Left lung (tissue), 10 donors: ENCODE results near the gene TCF19. TPM values are rescaled to one million over a fixed set of nuclear protein-coding genes. Genes with fewer than 3 reads are reported as not detected.
A peak's percentile ranks its signal among the peaks of the same experiment; 100 is the strongest.

Experiments used
- ATAC-seq: fragments of 200-7000 bp; cut with Tn5 transposase; one replicate; pipeline ENCODE4 v1.9.1; 2020; ENCODE audit warnings: moderate library complexity
- DNase-seq, 4 donors: peaks; one replicate each; pipeline ENCODE4 v3.0.0-alpha.2; 2013 to 2020
- H3K27ac ChIP-seq, 2 donors: fragments of 200-600 bp; sonication (generic) in 1 of 2; one replicate each; pipeline versions ENCODE4 v1.5.0 to v1.8.0; 2020 to 2021
- H3K27me3 ChIP-seq, 2 donors: fragments of 200-600 bp; sonication (generic) in 1 of 2; one replicate each; pipeline versions ENCODE4 v1.5.0 to v1.8.0; 2020 to 2021
- H3K36me3 ChIP-seq, 2 donors: fragments of 200-600 bp; sonication (generic) in 1 of 2; one replicate each; pipeline versions ENCODE4 v1.5.0 to v1.8.0; 2020 to 2021
- H3K4me1 ChIP-seq, 2 donors: fragments of 200-600 bp; one replicate each; pipeline ENCODE4 v1.8.0; 2021
- H3K4me3 ChIP-seq, 2 donors: fragments of 200-600 bp; sonication (generic) in 1 of 2; one replicate each; pipeline versions ENCODE4 v1.5.0 to v1.8.0; 2020 to 2021; ENCODE audit warnings: mild to moderate bottlenecking in 1 of 2
- H3K9me3 ChIP-seq, 2 donors: fragments of 200-600 bp; sonication (generic) in 1 of 2; one replicate each; pipeline versions ENCODE4 v1.5.0 to v1.8.0; 2020 to 2021
- CTCF ChIP-seq, 2 donors: fragments of 200-600 bp; sonication (generic) in 1 of 2; IDR thresholded peaks; one replicate each; pipeline versions ENCODE4 v1.5.0 to v1.8.0; 2021; ENCODE audit warnings: antibody characterized with exemption in 2 of 2
- intact Hi-C, 2 donors: fragments of 100-400 bp; cut with DNase I; formaldehyde crosslinking; loops; one replicate each; pipeline versions ENCODE4 v1.11.2 to v1.14.2; 2022
- polyA plus RNA-seq, 6 donors: library from polyadenylated mRNA; unstranded; fragments of 120-200 nt; gene quantifications; one replicate each; pipeline ENCODE4 v1.2.1, GENCODE V29; 2013; ENCODE audit not compliant: insufficient read length in 6 of 6
- total RNA-seq, 2 donors: library from RNA; stranded (reverse); fragmentation: NEBNext Ultra II Directional; extraction: Animal tissue kit (Norgen Biotek cat#: 25700); gene quantifications; one replicate each; pipeline ENCODE4 v1.2.1, GENCODE V29; 2021
- donor health status: DM: no; HTN: yes; CAD: no.
- donor health status: DM: no; HTN: no; CAD: no.

The TCF19 gene
- total and polyA plus RNA-seq, 8 donors = 15.8 to 26.4 (median 18.2) TPM

GRCh38 chr6:31175971-31176370, 17.6 kb downstream of the TCF19 start:
- ATAC-seq = no peak

GRCh38 chr6:31178143-31179041, 20.0 kb downstream of the TCF19 start:
- ATAC-seq (no peak), DNase-seq (no peak)
- H3K9me3 ChIP-seq = no peaks in the 10 kb centered on the region
- no peak overlapping the region for H3K4me3 ChIP-seq
- H3K36me3 ChIP-seq = peaks cover 0 to 6% of the 10 kb centered on the region in 2 donors
- intact Hi-C loops = no loop called here
- H3K27me3 ChIP-seq = no peaks in the 10 kb centered on the region
- TF ChIP-seq CTCF (IDR thresholded peaks at IDR 0.05) = no peak
- no peak overlapping the region for H3K27ac ChIP-seq
- peaks cover 0 to 14% of the 10 kb centered on the region in 2 donors for H3K4me1 ChIP-seq

More at GRCh38 chr6:31175971-31176370, 17.6 kb downstream of the TCF19 start:
- Histone ChIP-seq H3K4me3 (no peak overlapping the region), H3K27me3 (no peaks in the 10 kb centered on the region), H3K4me1 (peaks cover 0 to 14% of the 10 kb centered on the region in 2 donors), H3K36me3 (peaks cover 0 to 6% of the 10 kb centered on the region in 2 donors), H3K27ac (no peak overlapping the region), H3K9me3 (no peaks in the 10 kb centered on the region)
- intact Hi-C loops = no loop called here
- no peak for TF ChIP-seq CTCF (IDR thresholded peaks at IDR 0.05)
- DNase-seq = peak in 1 of 4 donors; percentile 38

GRCh38 chr6:31179042-31179386, 20.6 kb downstream of the TCF19 start:
- no peaks in the 10 kb centered on the region for H3K27me3 ChIP-seq
- ATAC-seq (no peak), DNase-seq (no peak)
- H3K36me3 ChIP-seq = peaks cover 0 to 6% of the 10 kb centered on the region in 2 donors
- H3K27ac ChIP-seq = no peak overlapping the region
- H3K4me3 ChIP-seq = no peak overlapping the region
- intact Hi-C loops = no loop called here
- peaks cover 0 to 14% of the 10 kb centered on the region in 2 donors for H3K4me1 ChIP-seq
- no peak for TF ChIP-seq CTCF (IDR thresholded peaks at IDR 0.05)
- H3K9me3 ChIP-seq = no peaks in the 10 kb centered on the region

GRCh38 chr6:31179896-31180295, 21.5 kb downstream of the TCF19 start:
- no peak overlapping the region for H3K27ac ChIP-seq

More at GRCh38 chr6:31179896-31180295, 21.5 kb downstream of the TCF19 start:
- peaks cover 0 to 14% of the 10 kb centered on the region in 2 donors for H3K4me1 ChIP-seq
- ATAC-seq (no peak), DNase-seq (no peak)
- peaks cover 0 to 6% of the 10 kb centered on the region in 2 donors for H3K36me3 ChIP-seq
- peak overlapping the region; percentile 11 to 39 for H3K4me3 ChIP-seq
- TF ChIP-seq CTCF (IDR thresholded peaks at IDR 0.05) = no peak
- H3K27me3 ChIP-seq = no peaks in the 10 kb centered on the region
- no peaks in the 10 kb centered on the region for H3K9me3 ChIP-seq
- intact Hi-C loops = no loop called here
